ENCODE measurements around the gene SEZ6.

DNA sequence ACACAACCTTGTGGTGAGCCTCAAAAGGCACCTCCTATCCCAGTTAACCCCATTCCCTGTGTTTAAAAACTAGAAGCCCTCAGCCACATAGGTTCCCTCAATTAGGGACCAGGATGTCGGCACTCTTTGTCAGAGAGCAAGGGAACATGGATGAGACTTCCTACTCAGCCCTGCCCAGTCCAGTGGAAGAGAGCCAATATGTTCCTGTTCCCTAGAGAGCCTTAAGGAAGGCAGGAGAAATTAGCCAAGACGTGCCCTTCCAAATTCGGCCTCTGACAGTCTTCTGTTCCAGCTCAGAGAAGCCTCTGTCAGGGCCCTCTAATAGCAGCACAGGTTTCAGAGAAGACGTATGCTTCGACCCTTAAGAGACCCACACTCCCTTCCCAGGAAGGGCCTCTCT lies 88.4 kb downstream of the SEZ6 start:
- TF ChIP-seq, protein P1, sequence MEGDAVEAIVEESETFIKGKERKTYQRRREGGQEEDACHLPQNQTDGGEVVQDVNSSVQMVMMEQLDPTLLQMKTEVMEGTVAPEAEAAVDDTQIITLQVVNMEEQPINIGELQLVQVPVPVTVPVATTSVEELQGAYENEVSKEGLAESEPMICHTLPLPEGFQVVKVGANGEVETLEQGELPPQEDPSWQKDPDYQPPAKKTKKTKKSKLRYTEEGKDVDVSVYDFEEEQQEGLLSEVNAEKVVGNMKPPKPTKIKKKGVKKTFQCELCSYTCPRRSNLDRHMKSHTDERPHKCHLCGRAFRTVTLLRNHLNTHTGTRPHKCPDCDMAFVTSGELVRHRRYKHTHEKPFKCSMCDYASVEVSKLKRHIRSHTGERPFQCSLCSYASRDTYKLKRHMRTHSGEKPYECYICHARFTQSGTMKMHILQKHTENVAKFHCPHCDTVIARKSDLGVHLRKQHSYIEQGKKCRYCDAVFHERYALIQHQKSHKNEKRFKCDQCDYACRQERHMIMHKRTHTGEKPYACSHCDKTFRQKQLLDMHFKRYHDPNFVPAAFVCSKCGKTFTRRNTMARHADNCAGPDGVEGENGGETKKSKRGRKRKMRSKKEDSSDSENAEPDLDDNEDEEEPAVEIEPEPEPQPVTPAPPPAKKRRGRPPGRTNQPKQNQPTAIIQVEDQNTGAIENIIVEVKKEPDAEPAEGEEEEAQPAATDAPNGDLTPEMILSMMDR (IDR thresholded peaks at IDR 0.05), result no peak
- TF ChIP-seq POLR2AphosphoS5 (IDR thresholded peaks at IDR 0.05), result no peak
